ENCODE results near the gene IGSF9. TPM values are rescaled to one million over a fixed set of nuclear protein-coding genes. Genes with fewer than 3 reads are reported as not detected.

Gene IGSF9
- total RNA-seq, 1 donor from 2014 or later, result 2.1 TPM

- H2AFZ ChIP-seq (ENCODE audit: low read depth, low read length), result no peak overlapping the region
- no peak overlapping the region for H3K9ac ChIP-seq (ENCODE audit: low read length)
- no peak overlapping the region for H3K27ac ChIP-seq (ENCODE audit: low read depth, low read length)
- Mint-ChIP-seq H3K36me3 (ENCODE audit: low read depth, unreplicated experiment) (peaks cover 1% of the 10 kb centered on the region), H3K27me3 (ENCODE audit: low read depth, unreplicated experiment) (peaks cover 50% of the 10 kb centered on the region), H3K9me3 (ENCODE audit: unreplicated experiment) (peaks cover 2% of the 10 kb centered on the region), H3K4me1 (ENCODE audit: low read depth, unreplicated experiment) (no peaks in the 10 kb centered on the region), H3K4me3 (ENCODE audit: unreplicated experiment) (no peak overlapping the region), H3K27ac (ENCODE audit: unreplicated experiment) (no peak overlapping the region)
- no peak overlapping the region for H3K4me2 ChIP-seq (ENCODE audit: low read length)
- H3K4me3 ChIP-seq (ENCODE audit: insufficient read depth, low read depth, low read length), result no peak overlapping the region
- no peak for TF ChIP-seq EZH2 (IDR thresholded peaks at IDR 0.05; ENCODE audit: insufficient read depth, low read length)
- TF ChIP-seq, protein P1, sequence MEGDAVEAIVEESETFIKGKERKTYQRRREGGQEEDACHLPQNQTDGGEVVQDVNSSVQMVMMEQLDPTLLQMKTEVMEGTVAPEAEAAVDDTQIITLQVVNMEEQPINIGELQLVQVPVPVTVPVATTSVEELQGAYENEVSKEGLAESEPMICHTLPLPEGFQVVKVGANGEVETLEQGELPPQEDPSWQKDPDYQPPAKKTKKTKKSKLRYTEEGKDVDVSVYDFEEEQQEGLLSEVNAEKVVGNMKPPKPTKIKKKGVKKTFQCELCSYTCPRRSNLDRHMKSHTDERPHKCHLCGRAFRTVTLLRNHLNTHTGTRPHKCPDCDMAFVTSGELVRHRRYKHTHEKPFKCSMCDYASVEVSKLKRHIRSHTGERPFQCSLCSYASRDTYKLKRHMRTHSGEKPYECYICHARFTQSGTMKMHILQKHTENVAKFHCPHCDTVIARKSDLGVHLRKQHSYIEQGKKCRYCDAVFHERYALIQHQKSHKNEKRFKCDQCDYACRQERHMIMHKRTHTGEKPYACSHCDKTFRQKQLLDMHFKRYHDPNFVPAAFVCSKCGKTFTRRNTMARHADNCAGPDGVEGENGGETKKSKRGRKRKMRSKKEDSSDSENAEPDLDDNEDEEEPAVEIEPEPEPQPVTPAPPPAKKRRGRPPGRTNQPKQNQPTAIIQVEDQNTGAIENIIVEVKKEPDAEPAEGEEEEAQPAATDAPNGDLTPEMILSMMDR (IDR thresholded peaks at IDR 0.05; ENCODE audit: insufficient read depth, low read depth, low read length), result no peak
- FAIRE-seq (no peak), DNase-seq (ENCODE audit: low read depth) (no peak)
- H3K4me1 ChIP-seq (ENCODE audit: insufficient read depth, low read length), result no peaks in the 10 kb centered on the region
- H3K27me3 ChIP-seq (ENCODE audit: insufficient read depth, low read length), result peaks cover 10% of the 10 kb centered on the region
- H3K79me2 ChIP-seq (ENCODE audit: insufficient read depth, low read length), result no peaks in the 10 kb centered on the region
- H4K20me1 ChIP-seq (ENCODE audit: insufficient read depth, low read length), result no peaks in the 10 kb centered on the region
- H3K36me3 ChIP-seq (ENCODE audit: insufficient read depth, low read length), result no peaks in the 10 kb centered on the region
- H3K9me3 ChIP-seq (ENCODE audit: insufficient read depth, low read depth, low read length), result no peaks in the 10 kb centered on the region
Measured at GRCh38 chr1:159938211-159938852, 7.1 kb downstream of the IGSF9 start.

DNA sequence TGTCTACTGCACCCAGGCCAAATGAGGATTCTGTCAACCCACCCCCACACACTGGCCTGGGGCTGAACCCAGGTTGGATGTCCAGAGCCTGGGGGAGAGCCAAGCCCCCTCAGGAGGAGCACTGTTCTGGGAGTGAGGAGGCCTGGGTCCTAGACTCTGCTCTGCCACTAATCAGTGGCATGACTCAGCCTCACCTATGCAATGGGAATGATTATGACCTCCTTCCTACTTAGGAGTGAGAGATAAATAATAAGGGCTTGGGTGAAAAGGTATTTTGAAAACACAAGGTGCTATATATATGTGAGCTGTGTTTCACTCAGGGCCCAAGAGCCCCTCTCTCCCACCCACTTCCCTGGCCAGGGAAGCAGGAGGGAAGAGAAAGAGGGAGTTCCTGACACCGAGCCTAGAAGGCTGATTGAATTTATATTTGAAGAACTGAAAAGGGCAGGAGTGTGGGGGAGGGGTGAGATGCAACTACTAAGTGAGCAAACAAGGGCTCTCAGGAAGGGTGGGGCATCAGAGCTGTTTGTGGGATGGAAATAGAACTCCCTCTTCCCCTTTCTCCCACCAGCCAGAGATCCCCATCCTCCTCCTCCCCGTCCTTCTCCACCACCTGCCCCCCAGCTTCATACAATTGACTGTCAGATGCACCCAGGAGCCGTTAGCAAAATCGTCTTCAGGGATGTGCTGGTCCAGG is 8.2 kb downstream of the IGSF9 start:
- Mint-ChIP-seq H3K4me3 (ENCODE audit: unreplicated experiment) (no peak overlapping the region), H3K9me3 (ENCODE audit: unreplicated experiment) (peaks cover 2% of the 10 kb centered on the region), H3K27ac (ENCODE audit: unreplicated experiment) (no peak overlapping the region), H3K36me3 (ENCODE audit: low read depth, unreplicated experiment) (peaks cover 1% of the 10 kb centered on the region), H3K4me1 (ENCODE audit: low read depth, unreplicated experiment) (peaks cover 1% of the 10 kb centered on the region), H3K27me3 (ENCODE audit: low read depth, unreplicated experiment) (peaks cover 47% of the 10 kb centered on the region)
- Histone ChIP-seq H3K4me3 (ENCODE audit: insufficient read depth, low read depth, low read length) (no peak overlapping the region), H3K4me2 (ENCODE audit: low read length) (no peak overlapping the region), H3K4me1 (ENCODE audit: insufficient read depth, low read length) (no peaks in the 10 kb centered on the region), H3K9ac (ENCODE audit: low read length) (no peak overlapping the region), H3K36me3 (ENCODE audit: insufficient read depth, low read length) (no peaks in the 10 kb centered on the region), H3K27ac (ENCODE audit: low read depth, low read length) (no peak overlapping the region), H2AFZ (ENCODE audit: low read depth, low read length) (no peak overlapping the region), H3K27me3 (ENCODE audit: insufficient read depth, low read length) (peaks cover 8% of the 10 kb centered on the region), H4K20me1 (ENCODE audit: insufficient read depth, low read length) (no peaks in the 10 kb centered on the region), H3K79me2 (ENCODE audit: insufficient read depth, low read length) (no peaks in the 10 kb centered on the region), H3K9me3 (ENCODE audit: insufficient read depth, low read depth, low read length) (no peaks in the 10 kb centered on the region)
- DNase-seq (ENCODE audit: low read depth) (no peak), FAIRE-seq (no peak)
- TF ChIP-seq EZH2 (IDR thresholded peaks at IDR 0.05; ENCODE audit: insufficient read depth, low read length), result no peak
- TF ChIP-seq, protein P1 (IDR thresholded peaks at IDR 0.05; ENCODE audit: insufficient read depth, low read depth, low read length), result no peak
